HG03103 (cell line): ENCODE measurements around the gene ARL4A.

Experiments
- ATAC-seq: cut with Tn5 transposase; IDR thresholded peaks from one replicate; pipeline ENCODE4 v1.9.1; 2021; ENCODE audit warnings: low read depth; ENCODE audit not compliant: unreplicated experiment

ARL4A gene

DNA sequence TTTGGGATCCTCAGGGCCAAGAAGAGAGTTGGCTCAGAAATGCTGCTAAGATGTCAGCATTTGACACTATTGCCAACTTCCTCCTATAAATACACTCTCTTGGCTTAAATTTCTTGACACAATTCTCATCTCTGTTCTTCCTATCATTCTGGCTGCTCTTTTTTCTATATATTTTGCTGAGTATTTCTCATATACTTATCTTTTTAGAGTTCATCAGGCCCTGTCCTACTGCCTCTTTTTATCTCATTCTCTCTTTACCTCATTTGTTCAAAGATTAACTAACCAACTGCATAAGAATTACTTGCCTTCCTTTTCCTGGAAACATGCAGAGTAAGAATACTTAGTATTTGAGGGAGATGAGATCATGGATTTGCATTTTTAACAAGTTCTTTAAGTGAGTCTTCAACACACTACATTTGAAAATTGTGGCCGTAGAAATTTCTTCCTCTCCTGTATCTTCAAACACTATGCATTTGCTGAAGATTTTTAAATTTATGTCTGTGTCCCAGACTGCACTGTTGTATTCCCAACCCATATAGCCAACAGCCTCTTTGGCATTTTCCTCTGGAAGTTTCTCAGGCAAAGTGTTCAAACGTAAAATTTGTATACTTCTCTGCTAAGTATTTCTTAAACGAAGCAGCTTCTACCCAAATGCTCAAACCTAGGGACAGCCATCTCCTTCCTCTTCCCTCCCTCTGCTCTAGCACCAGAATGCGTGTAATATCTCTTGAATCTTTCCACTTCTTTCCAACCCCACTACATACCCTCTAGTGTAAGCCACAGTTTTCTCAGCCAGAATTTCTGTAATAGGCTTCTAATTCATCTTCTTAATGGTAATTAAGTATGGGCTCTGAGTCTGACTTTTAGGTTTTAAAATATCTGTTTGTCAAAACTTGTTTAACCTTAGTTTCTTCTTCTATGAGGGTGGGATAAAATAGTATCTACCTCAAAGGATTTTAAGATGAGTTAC, 35.5 kb downstream of the ARL4A start:
- no peak for ATAC-seq

DNA sequence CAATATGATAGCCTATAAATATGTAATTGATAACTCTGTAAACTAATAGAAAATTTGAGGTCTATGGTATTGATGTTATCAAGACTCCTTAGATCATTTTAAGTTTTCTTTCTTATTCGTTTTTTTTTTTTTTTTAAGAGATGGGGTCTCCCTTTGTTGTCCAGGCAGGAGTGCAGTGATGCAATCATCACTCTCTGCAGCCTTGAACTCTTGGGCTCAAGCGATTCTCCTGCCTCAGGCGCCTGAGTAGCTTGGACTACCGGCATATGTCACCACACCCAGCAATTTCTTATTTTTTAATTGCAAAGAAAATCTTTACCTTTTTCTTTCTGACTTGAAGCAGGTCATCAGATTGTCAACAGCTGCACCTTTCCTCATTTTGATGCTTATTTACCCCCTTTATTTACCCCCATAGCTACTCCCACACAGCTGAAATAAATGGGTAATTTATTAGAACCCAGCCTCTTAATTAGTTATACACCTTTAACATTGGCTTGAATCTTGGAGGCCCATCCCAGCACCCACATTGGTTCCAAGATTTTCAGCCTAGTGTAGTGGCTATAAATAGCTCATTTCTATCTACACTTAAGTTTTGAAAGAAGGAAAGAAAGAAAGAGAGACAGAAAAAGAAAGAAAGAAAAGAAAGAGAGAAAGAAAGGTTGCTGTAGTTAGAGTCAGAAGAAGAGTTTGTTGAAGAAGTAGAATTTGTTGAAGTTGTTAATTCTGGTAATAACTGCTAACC, 38.3 kb downstream of the ARL4A start:
- ATAC-seq, result no peak

GRCh38 chr7:12726908-12727307, 39.5 kb downstream of the ARL4A start:
- ATAC-seq, result no peak

DNA sequence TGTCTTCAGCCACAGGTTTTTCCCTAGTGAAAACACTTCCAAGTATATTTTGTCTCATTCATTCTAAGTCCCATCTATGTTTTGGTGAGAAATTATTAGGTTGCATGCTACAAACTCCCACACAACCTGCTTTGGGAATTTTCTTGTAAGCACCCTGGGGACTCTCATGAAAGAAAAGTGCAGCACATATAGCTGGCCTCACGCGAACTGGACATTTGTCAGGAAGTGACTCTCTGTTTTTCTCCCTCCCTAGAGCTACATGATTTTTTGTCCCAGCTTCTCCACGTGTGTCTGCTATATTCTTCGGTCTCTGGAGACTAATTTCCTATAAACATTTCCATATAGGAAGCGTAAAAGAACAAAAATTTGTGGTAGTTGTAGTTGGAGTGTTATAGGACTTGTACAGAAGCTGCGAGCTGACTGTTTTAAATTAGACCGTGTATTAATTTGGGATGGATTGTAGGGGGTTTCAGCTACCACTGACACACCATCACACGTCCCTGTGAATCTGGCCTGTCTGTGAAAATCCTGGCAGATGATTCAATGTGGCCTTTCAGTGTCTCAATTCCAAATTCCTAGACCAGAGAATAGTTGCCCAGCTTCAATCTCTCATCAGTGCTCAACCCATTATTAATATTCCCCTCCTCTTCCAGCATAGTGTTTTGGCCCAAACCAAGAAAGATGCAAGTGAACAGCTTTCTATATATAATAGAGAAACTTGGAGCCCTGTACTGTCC, 40.2 kb downstream of the ARL4A start:
- ATAC-seq, result no peak

DNA sequence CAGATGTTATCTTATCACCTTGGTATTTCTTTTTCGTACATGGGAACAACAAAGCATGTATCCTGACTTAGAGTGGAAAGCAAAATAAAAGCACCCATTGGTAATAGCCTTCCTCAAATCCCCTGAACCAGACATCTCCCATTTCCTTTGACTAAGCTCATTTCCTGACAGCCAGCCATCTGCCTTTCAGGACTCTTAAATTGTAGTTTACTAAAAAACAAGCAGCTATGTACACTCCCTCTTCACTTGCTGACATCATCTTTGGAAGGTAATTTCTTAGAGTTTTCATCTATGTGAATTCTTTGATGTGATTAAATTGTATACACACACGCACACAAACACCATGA, 40.7 kb downstream of the ARL4A start:
- no peak for ATAC-seq

GRCh38 chr7:12729112-12729511, 41.7 kb downstream of the ARL4A start:
- ATAC-seq, result no peak

DNA sequence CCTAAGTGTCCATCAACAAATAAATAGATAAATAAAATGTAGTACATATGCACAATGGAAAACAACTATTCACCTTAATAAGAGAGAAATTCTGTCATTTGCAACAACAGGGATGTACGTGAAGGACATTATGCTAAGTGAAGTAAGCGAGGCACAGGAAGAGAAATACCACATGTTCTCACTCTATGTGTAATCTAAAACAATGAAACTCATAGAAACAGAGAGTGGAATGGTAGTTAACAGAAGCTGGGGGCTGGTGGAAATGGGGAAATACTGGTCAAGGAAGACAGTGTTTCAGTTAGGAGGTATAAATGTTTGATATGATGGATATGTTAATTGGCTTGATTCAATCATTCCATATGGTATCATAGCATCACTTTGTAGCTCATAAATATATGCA, 43.1 kb downstream of the ARL4A start:
- no peak for ATAC-seq

GRCh38 chr7:12731214-12731656, 43.8 kb downstream of the ARL4A start:
- no peak for ATAC-seq

GRCh38 chr7:12731775-12732174, 44.3 kb downstream of the ARL4A start:
- ATAC-seq, result no peak

DNA sequence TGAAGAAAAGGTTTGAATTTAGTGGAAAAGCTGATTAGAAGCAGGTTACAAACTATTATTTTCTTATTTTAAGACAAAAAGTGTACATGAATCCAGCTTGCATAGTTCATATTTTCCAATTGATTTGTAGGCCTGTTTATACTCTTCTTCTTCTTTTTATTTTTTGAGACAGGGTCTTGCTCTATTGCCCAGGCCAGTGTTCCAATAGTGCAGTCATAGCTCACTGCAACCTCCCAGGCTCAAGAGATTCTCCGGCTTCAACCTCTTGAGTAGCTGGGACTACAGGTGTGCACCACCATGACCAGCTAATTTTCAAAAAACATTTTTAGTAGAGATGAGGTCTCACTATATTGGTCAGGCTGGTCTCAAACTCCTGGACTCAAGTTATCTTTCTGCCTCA, 45.0 kb downstream of the ARL4A start:
- no peak for ATAC-seq

- ATAC-seq, result no peak
These were observed 48.5 kb downstream of the ARL4A start for GRCh38 chr7:12735923-12736322.

- no peak for ATAC-seq
These were observed 49.9 kb downstream of the ARL4A start for GRCh38 chr7:12737373-12737772.

DNA sequence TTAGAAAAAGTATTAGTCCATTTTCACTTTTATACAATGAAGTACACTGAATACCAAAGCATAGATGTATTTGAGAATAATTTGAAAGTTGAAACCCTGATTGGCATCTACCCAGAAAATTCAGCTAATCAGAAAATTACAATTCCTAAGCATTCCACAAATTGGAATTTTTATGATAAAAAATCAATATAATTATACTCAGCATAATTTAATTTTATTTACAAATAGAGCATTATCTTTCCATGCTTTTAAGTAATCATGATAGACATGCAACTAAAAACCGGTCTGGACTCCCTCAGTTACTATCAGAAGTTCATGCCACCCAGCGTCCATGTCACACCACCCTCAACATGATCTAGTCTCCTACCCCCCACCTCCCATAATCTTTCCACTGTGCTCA, 50.4 kb downstream of the ARL4A start:
- no peak for ATAC-seq

DNA sequence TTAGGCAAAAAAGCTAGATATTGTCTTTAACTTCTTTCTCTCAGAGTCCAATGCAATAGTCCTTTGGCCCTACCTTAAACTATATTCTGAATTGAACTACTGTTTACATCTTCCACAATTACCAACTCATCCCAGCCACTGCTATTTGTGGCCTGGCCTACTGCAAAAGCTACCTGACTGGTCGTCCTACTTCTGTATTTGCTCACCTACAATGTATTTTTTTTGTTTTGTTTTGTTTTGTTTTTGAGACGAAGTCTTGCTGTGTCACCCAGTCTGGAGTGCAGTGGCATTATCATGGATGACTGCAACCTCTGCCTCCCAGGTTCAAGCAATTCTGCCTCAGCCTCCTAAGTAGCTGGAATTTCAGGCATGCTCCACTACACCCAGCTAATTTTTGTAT, 51.2 kb downstream of the ARL4A start:
- no peak for ATAC-seq
